Femur (tissue), 1 donor: Measurements from ENCODE around the gene DCTN4.

ENCODE experiments used
- DNase-seq: peaks from one replicate; pipeline ENCODE4 v3.0.0-alpha.2; 2017

Gene DCTN4

DNA sequence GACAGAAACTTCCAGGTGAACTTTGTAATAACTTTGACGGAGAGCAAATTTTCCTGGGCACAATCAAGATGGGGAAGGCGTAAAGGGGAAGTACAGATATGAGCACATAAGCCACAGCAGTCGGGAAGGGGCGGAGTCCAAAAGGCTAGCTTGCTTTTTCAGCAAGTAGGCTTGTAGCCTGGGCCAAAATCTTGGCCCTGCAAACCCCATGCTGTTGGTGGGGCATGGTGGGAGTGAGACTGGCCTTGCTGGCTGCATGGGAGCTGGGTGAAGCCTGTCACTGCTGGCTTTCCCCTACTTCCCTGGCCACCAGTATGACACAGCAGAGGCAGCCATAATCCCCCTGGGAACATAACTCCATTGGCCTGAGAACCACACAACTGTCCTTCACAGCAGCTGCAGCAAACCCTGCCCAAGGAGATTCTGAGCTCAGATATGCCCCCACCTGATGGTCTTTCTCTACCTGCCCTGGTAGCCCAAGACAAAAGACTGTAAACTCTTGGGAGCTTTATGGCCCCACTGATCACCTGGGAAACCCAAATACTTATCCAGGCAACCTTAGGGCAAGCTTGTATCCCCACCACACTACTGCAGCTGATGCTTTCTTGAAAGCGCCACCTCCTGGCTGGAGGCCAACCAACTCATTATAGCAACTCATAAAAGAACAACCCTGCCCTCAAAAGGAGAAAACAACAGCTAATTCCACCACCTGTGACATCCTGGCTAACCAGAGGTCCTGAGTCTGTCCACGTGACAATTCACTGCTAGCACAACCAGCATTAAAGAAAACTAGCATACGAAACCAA, 24.0 kb downstream of the DCTN4 start:
- DNase-seq: peak; percentile 37

DNA sequence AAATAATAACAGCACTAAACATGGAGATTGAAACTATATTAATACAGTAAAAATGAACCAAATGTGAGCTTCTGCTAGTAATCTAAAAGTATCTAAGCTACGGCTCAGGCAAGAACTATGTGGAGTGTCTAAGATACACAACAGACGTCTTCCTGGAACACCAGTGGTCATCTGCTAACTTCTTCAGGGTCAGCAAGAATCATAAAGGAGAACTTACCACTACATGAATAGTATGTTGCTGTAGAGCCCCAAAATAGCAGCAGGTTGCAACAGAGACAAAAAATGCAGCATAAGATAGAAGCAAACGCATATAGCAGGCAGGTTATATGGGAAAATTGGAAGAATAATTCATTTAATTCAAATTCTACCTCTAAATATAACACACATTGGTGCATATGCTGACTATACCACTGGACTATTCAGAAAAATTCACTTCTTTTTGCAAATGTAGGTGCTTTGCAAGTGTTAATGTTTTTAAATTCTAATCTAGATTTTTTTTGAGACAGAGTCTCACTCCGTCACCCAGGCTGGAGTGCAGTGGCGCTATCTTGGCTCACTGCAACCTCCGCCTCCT, 27.1 kb downstream of the DCTN4 start:
- no peak for DNase-seq

GRCh38 chr5:150729859-150730258, 29.0 kb downstream of the DCTN4 start:
- DNase-seq: no peak

- DNase-seq: no peak
Measured at GRCh38 chr5:150723845-150724244, 35.0 kb downstream of the DCTN4 start.

DNA sequence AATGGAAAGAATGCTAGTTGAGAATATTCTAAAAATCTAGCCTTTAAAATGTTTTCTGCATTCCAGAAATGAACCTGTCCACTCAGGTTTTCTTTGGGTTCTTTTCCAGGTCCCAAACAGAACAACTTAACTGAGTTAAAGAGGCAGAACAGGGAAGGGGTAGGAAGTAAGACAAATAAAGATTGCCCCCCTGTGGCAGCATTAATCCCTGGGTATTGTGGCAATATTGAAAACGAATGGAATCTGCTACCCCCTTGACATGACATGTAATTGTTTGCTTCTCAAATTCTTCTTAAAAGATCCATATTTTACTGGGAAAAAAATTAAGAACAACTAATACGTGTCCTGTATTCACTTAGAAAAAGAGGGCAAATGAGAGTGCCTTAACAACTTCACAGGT, 48.7 kb downstream of the DCTN4 start:
- DNase-seq: no peak

DNA sequence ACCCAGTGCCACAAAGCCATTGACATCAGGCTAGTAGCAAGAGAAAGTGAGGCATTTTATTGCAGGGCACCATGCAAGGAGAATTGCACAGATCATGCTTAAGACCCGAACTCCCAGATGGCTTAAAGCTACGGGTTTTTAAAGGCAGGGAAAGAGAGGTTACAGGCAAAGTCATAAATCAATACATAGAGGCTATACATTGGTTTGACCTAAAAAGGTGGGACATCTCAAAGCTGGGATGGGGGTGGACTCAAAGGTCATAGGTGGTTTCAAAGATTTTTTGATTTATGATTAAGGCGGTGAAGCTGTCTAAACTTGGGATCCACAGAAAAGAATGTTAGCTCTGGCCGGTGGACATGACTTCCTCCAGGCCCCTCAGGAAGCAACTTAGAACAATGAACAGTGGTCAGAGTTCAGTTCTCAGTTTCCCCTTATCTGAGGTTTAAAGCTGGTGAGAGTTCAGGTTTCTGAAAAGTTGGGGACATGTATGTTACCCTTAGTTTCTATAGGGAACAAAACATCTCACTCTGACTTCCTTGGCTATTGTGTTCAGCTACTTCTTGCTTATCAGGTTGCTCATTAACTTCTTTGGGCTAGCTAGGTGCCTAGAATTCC, 51.9 kb downstream of the DCTN4 start:
- no peak for DNase-seq

- DNase-seq: no peak
Measured at GRCh38 chr5:150703762-150704161, 55.1 kb downstream of the DCTN4 start.

DNA sequence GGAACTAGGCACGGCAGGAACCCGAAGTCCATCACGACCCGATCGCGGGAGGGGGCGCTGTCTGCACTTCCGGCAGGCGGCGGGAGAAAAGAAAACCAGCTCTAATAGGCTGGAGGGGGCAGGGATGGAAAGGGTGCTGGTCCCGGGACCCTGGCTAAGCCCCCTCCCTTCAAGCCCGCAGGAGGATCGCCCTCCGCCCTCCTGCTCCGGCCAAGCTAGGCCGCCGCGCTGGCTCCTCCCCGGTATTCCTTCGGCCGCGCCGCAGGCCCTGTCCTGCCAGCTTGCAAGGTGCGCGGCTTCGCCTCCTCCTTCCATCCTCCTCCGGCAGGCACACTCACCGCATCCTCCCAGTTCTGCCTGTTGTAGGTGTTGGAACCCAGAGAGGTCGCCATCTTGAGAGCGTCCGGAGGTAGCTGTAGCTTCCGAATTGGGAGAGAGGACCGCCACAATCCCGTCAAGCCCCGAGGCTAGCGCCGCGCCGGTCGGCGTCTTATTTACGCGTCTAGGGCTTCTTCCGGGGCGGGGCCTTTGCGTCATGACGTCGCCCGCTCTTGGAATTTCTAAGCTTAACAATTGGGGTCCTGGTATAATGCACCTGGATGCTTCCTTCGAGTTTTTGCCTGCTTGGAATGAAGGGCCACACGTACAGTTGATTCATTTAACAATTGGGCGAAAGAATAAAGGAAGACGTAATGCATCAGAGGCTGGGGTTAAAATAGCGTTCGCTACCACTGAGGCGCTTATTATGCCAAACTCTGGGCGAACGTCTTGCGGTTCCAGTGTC, 58.0 kb downstream of the DCTN4 start, which contains the start of gene RBM22:
Gene RBM22, minus strand, starts transcription at position 469 of the 784 bp plus-strand sequence. Its CDS starts 77 bp downstream, at position 392.
- peak; percentile 96 for DNase-seq

GRCh38 chr5:150700246-150700593, 58.6 kb downstream of the DCTN4 start:
- DNase-seq: no peak

- no peak for DNase-seq
Measured at GRCh38 chr5:150694612-150695011, 64.2 kb downstream of the DCTN4 start.

DNA sequence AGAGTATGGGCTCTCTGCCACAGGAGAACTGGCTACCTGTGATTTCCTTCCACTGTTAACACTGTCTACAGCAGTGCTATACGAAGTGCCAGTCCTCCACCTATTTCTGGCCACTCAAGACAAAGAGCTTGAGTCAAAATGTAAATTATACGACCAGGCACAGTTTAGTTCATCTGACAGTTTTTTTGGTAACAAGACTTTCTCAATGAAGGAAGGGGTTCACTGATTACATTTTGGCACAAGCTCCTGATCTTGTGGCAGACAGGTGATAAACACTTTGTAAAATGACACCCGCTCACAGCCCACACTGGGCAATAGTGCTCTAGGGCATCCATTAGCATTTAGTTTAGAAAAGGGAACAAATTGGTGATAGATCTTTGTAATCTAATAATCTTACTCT, 66.5 kb downstream of the DCTN4 start:
- no peak for DNase-seq

DNA sequence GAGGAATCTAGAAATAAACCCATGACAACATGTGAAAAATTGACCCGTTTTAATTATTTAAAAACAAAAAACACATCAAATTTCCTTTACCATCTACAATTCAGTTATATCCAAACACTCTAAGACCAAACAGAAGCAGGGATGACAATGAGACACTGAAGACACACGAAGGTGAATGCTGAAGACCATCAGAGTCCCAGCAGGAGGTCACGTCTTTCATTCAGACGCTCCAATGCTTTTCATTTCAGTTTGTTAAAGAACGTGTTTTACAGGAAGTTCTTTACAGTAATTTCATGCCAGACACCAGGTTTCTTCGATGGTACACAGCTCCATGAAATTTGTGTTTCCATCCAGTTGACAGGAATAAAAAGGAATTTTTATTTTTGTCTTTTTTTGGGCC, 68.1 kb downstream of the DCTN4 start:
- DNase-seq: no peak

GRCh38 chr5:150689120-150689519, 69.7 kb downstream of the DCTN4 start:
- DNase-seq: no peak

DNA sequence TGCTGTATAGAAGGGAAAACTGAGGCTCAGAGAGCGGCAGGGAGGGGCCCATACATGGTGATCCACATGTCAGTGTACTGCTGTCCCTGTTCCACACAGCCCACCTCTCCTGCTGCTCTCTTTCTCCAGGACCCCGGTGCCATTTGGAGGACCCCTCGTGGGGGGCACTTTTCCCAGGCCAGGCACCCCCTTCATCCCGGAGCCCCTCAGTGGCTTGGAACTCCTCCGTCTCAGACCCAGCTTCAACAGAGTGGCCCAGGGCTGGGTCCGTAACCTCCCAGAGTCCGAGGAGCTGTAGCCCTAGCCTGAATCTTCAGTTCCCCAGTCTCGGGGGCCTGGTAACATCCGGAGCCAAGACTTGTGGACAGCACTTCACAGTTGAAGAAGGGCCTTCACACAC, 82.2 kb downstream of the DCTN4 start:
- no peak for DNase-seq

- no peak for DNase-seq
Measured at GRCh38 chr5:150675069-150675468, 83.7 kb downstream of the DCTN4 start.

DNA sequence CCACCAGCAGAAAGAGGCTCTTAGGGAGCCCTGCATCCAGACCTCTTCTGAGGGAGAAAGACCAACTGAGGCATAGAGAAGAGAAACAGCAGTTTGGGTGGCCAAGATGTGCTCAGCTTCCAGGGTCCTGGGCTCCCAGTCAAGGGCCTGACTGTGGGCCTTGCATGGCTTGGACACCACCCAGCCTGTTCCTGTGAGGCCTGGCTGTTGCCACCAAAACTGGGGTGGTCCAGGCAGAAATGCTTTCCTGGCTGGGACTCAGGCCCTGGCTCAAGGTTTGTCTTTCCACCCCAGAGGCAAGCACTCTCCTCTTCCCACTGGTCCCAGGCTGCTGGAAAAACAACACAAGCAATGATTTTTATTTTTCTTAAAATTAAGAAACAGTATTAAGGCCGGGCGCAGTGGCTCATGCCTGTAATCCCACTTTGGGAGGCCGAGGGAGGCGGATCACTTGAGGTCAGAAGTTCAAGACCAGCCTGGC, 84.4 kb downstream of the DCTN4 start:
- peak; percentile 91 for DNase-seq

- DNase-seq: no peak
Measured at GRCh38 chr5:150672884-150673275, 85.9 kb downstream of the DCTN4 start.

- DNase-seq: peak; percentile 77
Measured at GRCh38 chr5:150672237-150672883, 86.5 kb downstream of the DCTN4 start.

- no peak for DNase-seq
Measured at GRCh38 chr5:150671509-150672236, 87.1 kb downstream of the DCTN4 start.

GRCh38 chr5:150670948-150671310, 87.9 kb downstream of the DCTN4 start:
- DNase-seq: no peak

GRCh38 chr5:150670275-150670947, 88.4 kb downstream of the DCTN4 start:
- DNase-seq: no peak
